Thyroid gland (tissue), 4 donors: ENCODE measurements around the gene ACVRL1.

Experiments used
- CTCF ChIP-seq, 6 experiments: fragments of 200-600 bp in 3 of 6; fragments of 450-650 bp in 3 of 6; sonication (generic) in 3 of 6; IDR thresholded peaks; one replicate each; pipeline ENCODE4 v1.5.1; 2016 to 2019; ENCODE audit warnings: antibody characterized with exemption in 6 of 6, mild to moderate bottlenecking in 2 of 6, inconsistent platforms in 1 of 6, moderate library complexity in 1 of 6
- POLR2A ChIP-seq, 2 donors: fragments of 450-650 bp; IDR thresholded peaks; one replicate each; pipeline ENCODE4 v1.6.1; 2017; ENCODE audit warnings: antibody characterized with exemption in 2 of 2, mild to moderate bottlenecking in 2 of 2, moderate library complexity in 1 of 2

DNA sequence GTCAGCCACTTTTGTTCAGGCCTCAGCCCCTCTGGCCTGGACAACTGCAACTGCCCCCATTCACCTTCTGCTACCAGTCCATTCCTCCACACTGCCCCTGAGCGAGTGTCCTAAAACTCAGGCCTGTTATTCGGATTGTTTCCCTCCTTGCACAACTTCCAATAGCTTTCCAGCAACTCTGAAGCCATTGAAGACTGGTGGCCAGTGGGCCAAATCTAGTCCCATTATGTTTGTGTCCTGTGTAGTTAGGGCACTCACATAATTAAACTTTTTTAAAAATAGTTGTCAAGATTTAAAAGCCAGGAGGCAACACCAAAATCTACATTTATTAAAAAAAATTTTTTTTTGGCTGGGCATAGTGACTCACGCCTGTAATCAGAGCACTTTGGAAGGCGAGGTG, 41.0 kb upstream of the ACVRL1 start:
- TF ChIP-seq CTCF (IDR thresholded peaks at IDR 0.05) (no peak), POLR2A (IDR thresholded peaks at IDR 0.05) (no peak)
